OCI-LY3 (cell line): ENCODE results near the gene C19orf53.

Source experiments
- H2AFZ ChIP-seq: fragments of 200-600, 300-600 bp; shearing (Covaris generic); 2 replicates; pipeline ENCODE4 v1.6.0; 2014; ENCODE audit warnings: antibody characterized with exemption, low read depth, low read length
- H3K27ac ChIP-seq: fragments of 200-600, 300-600 bp; sonication (generic); 2 replicates; pipeline ENCODE4 v1.5.1; 2014; ENCODE audit warnings: mild to moderate bottlenecking, low read length, moderate library complexity, mixed read lengths
- H3K27me3 ChIP-seq: fragments of 200-600, 300-600 bp; sonication (generic); 2 replicates; pipeline ENCODE4 v1.6.1; 2014; ENCODE audit warnings: low read depth, low read length, mixed read lengths
- H3K36me3 ChIP-seq: fragments of 200-600, 300-600 bp; sonication (generic); replicated peaks from 2 replicates; pipeline ENCODE3; 2014; ENCODE audit warnings: low read depth, low read length, mixed read lengths
- H3K4me1 ChIP-seq: fragments of 300-600, 200-600 bp; sonication (generic); 2 replicates; pipeline ENCODE4 v1.6.1; 2014; ENCODE audit warnings: low read length, mixed read lengths
- H3K4me2 ChIP-seq: fragments of 200-600, 300-600 bp; sonication (generic); 2 replicates; pipeline ENCODE4 v1.6.1; 2014; ENCODE audit warnings: low read length, mixed read lengths
- H3K4me3 ChIP-seq: fragments of 300-600, 200-600 bp; sonication (generic); 2 replicates; pipeline ENCODE4 v1.5.1; 2014; ENCODE audit warnings: antibody characterized with exemption, mild to moderate bottlenecking, low read length, moderate library complexity
- H3K79me2 ChIP-seq: fragments of 300-600, 200-600 bp; shearing (Covaris generic); 2 replicates; pipeline ENCODE4 v1.6.1; 2014; ENCODE audit warnings: mild to moderate bottlenecking, low read length, mixed read lengths
- H3K9ac ChIP-seq: fragments of 300-600, 200-600 bp; shearing (Covaris generic); 2 replicates; pipeline ENCODE4 v1.6.0; 2014; ENCODE audit warnings: mild to moderate bottlenecking, low read length, moderate library complexity
- H3K9me3 ChIP-seq: fragments of 200-600, 300-600 bp; shearing (Covaris generic); 2 replicates; pipeline ENCODE4 v1.6.1; 2014; ENCODE audit warnings: low read length, mixed read lengths; ENCODE audit not compliant: insufficient read depth
- H4K20me1 ChIP-seq: fragments of 200-600, 300-600 bp; sonication (generic); 2 replicates; pipeline ENCODE4 v1.6.1; 2016; ENCODE audit warnings: low read length, mixed read lengths; ENCODE audit not compliant: insufficient read depth
- EZH2phosphoT487 ChIP-seq: fragments of 200-600 bp; shearing (Covaris generic); IDR thresholded peaks from 2 replicates; pipeline ENCODE4 v1.6.1; 2018; ENCODE audit warnings: antibody characterized with exemption, mixed run types, low read depth
- TF ChIP-seq, protein P1 (sequence below): fragments of 200-600, 300-600 bp; sonication (generic); IDR thresholded peaks from 2 replicates; pipeline ENCODE4 v1.5.1; 2014; ENCODE audit warnings: antibody characterized with exemption, low read length, low read depth

The C19orf53 gene

DNA sequence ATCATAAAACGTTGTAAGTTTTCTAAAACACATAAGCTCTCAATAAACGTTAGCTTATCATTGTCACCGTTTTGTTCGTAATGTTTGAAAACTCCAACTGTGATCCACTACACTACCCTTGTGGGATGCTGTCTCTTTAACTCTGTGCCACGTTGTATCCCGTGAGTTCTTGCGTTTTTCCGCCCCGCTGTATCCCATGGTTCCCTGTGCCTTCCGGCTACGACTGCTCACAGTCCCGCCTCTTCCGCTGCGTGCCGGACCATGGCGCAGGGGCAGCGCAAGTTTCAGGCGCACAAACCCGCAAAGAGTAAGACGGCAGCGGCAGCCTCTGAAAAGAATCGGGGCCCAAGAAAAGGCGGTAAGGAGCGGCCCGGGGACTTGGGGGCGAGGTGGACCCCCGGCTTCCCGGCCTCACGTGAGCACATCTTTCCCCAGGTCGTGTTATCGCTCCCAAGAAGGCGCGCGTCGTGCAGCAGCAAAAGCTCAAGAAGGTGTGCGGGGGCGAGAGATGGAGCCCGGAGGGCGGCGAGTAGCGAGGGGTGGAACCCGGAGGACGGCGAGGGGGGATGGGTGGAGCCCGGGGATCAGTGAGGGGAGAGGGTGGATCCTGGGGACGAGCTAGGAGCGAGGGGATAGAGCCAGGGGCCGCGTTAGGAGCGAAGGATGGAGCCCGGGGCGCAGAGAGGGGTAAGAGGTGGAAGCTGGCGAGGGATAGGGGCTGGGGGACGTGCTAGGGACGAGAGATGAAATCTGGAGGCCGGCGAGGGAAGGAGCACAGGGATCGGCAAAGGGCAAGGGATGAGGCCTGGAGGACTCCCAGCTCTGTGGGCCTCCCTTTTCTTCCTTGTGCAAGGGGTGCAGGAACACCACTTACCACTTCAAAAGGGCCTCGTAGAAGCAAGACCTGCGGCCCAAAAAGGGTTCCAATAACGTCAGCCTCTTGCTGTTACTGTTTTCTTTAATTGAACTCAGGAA is at the start of gene C19orf53:
Gene C19orf53 (plus strand): TSS at position 240 of the 975 bp plus-strand sequence. CDS start 22 bp downstream, at position 262.
- peak within 1 kb of the TSS; percentile 96 for H3K4me3 ChIP-seq
- H2AFZ ChIP-seq: peak within 1 kb of the TSS; percentile 54
- H3K4me1 ChIP-seq: peaks cover 11% of the 10 kb centered on the region
- peak within 1 kb of the TSS; percentile 82 for H3K4me2 ChIP-seq
- H3K27ac ChIP-seq: peak within 1 kb of the TSS; percentile 61
- H3K9me3 ChIP-seq: no peaks in the 10 kb centered on the region
- H3K27me3 ChIP-seq: no peaks in the 10 kb centered on the region
- TF ChIP-seq, protein P1, sequence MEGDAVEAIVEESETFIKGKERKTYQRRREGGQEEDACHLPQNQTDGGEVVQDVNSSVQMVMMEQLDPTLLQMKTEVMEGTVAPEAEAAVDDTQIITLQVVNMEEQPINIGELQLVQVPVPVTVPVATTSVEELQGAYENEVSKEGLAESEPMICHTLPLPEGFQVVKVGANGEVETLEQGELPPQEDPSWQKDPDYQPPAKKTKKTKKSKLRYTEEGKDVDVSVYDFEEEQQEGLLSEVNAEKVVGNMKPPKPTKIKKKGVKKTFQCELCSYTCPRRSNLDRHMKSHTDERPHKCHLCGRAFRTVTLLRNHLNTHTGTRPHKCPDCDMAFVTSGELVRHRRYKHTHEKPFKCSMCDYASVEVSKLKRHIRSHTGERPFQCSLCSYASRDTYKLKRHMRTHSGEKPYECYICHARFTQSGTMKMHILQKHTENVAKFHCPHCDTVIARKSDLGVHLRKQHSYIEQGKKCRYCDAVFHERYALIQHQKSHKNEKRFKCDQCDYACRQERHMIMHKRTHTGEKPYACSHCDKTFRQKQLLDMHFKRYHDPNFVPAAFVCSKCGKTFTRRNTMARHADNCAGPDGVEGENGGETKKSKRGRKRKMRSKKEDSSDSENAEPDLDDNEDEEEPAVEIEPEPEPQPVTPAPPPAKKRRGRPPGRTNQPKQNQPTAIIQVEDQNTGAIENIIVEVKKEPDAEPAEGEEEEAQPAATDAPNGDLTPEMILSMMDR: no peak
- no peak for TF ChIP-seq EZH2phosphoT487
- peaks cover 38% of the 10 kb centered on the region for H3K36me3 ChIP-seq
- peaks cover 30% of the 10 kb centered on the region for H3K79me2 ChIP-seq
- no peaks in the 10 kb centered on the region for H4K20me1 ChIP-seq
- H3K9ac ChIP-seq: peak within 1 kb of the TSS; percentile 91

DNA sequence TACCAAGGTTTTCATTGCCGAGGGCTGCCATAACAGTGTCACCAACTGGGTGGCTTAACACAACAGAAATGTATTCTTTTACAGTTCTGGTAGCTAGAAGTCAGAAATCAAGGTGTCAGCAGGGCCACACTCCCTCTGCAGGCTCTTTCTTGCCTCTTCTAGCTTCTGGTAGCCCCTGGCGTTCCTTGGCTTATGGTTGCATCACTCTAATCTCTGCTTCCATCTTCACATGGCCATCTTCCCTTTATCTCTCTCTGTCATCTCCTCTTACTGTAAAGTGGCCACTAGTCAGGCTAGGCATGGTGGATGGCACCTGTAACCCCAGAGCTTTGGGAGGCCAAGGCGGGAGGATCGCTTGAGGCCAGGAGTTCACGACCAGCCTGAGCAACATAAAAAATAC is 47.9 kb upstream of the C19orf53 start:
- TF ChIP-seq, protein P1: no peak
- TF ChIP-seq EZH2phosphoT487: no peak
- Histone ChIP-seq H3K9me3 (no peaks in the 10 kb centered on the region), H3K27ac (no peak overlapping the region), H3K79me2 (no peaks in the 10 kb centered on the region), H3K27me3 (peaks cover 13% of the 10 kb centered on the region; the same call in 1 of the 2 replicates), H4K20me1 (no peaks in the 10 kb centered on the region), H3K36me3 (no peaks in the 10 kb centered on the region), H3K4me2 (no peak overlapping the region), H3K4me1 (peaks cover 18% of the 10 kb centered on the region), H2AFZ (no peak overlapping the region), H3K9ac (no peak overlapping the region), H3K4me3 (no peak overlapping the region)

DNA sequence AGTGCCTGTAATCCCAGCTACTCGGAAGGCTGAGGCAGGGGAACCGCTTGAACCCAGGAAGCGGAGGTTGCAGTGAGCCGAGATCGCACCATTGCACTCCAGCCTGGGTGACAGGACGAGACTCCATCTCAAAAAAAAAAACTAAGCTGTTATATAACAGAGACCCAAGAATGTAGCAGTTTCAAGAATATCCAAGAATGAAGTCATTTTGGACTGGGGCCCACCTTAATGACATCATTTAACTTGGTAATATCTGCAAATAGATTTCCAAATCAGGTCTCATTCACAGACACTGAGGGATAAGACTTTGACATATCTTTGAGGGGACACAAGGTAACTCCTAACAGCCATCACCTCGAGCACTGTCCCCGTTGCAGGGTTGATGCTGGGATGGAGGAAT is 46.5 kb upstream of the C19orf53 start:
- no peak overlapping the region for H3K4me2 ChIP-seq
- no peak overlapping the region for H2AFZ ChIP-seq
- no peak for TF ChIP-seq EZH2phosphoT487
- TF ChIP-seq, protein P1: no peak
- H3K27ac ChIP-seq: no peak overlapping the region
- H3K4me1 ChIP-seq: peaks cover 25% of the 10 kb centered on the region
- H3K79me2 ChIP-seq: no peaks in the 10 kb centered on the region
- peaks cover 13% of the 10 kb centered on the region; the same call in 1 of the 2 replicates for H3K27me3 ChIP-seq
- H3K36me3 ChIP-seq: no peaks in the 10 kb centered on the region
- H3K4me3 ChIP-seq: no peak overlapping the region
- H3K9me3 ChIP-seq: no peaks in the 10 kb centered on the region
- H3K9ac ChIP-seq: no peak overlapping the region
- H4K20me1 ChIP-seq: no peaks in the 10 kb centered on the region

DNA sequence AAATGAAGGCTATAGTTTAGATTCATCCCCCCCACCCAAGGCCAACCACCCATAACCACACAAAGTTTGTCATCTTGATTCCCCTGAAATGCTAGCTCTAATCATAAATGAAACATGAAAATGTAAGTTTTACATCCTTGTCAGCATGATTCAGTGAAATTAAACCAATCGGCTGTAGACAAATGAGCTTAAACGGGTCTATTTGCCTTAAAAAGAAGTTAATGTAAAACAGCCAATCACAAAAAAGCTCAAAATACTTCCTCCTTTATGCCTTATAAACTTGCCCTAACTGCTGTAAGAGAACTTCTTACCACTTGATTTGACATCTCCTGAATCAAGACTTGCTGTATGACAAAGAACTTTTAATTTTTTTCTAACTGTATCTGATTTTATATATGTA is 44.4 kb upstream of the C19orf53 start:
- no peak overlapping the region for H3K4me3 ChIP-seq
- no peak overlapping the region for H2AFZ ChIP-seq
- H3K27me3 ChIP-seq: no peaks in the 10 kb centered on the region
- no peaks in the 10 kb centered on the region for H3K79me2 ChIP-seq
- H4K20me1 ChIP-seq: no peaks in the 10 kb centered on the region
- no peak overlapping the region for H3K9ac ChIP-seq
- TF ChIP-seq, protein P1: no peak
- no peak for TF ChIP-seq EZH2phosphoT487
- peaks cover 25% of the 10 kb centered on the region for H3K4me1 ChIP-seq
- no peak overlapping the region for H3K27ac ChIP-seq
- H3K36me3 ChIP-seq: no peaks in the 10 kb centered on the region
- 0 out of 2 replicates have a peak overlapping the region, but pooled peaks have one; percentile 12 for H3K4me2 ChIP-seq
- H3K9me3 ChIP-seq: no peaks in the 10 kb centered on the region
